ENCODE data around the gene FAM229B.

- TF ChIP-seq CTCF (IDR thresholded peaks at IDR 0.05) (no peak), POLR2AphosphoS5 (IDR thresholded peaks at IDR 0.05) (no peak)
Observed at GRCh38 chr6:112087916-112088315, 525 bp downstream of the FAM229B start.
